Stimulated activated CD4-positive, alpha-beta T cell treated with anti-CD3 and anti-CD28 coated beads, Interleukin-4, amount 100 ng/mL, for 4 hours (primary cell): ENCODE results near the gene HRH3.

Source experiments
- DNase-seq, 2 experiments: peaks; one replicate each; pipeline ENCODE4 v3.0.0-alpha.2; 2020

HRH3 gene

DNA sequence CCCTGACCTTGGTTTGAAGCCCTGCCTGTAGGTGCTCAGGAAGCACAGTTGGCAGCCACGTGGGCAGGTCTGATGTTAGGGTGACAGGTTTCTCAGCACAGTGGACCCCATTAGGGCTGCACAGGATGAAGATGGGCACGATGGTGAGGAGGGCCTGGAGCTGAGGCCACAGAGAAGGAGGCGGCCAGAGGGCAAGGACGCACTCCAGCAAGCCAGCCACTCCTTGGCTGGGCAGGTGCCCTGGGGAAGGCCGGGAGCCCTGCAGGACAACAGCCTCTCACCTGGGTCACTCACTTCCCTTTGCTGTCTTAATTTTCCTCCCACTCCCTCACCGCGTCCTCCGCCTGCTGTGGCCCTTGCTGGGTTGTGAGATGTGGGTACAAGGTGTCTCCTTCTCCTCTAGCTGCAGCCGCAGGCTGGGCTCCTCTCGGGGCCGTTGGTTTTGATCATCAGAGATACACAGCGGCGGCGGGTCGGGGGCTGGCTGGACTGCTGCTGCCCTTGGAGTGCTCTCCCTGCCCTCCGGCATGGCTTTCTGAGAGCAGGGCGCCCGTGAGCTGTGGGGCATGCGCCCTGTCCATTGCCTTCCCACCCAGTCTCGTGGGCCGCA lies 23.9 kb upstream of the HRH3 start:
- no peak for DNase-seq

- DNase-seq = no peak
These were observed 23.0 kb upstream of the HRH3 start for GRCh38 chr20:62243106-62243505.

DNA sequence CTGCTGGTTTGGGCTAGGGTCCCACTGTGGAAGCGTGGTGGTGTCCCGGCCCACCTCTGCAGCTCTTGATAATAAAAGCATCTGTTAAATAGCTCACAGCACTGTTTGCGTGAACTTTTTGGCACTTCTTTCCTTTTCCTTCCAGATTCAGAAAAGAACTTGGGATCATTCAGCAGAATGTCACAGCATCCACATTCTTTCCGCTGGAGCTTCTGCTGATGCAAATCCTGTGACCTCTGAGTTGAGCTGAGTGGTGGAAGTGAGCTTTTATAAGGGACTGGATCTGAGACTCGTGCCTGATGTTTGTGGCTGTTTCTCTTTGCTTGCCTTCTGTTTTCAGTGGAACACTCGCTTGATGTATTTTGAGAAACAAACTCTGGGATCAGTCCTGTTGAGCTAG lies 22.1 kb upstream of the HRH3 start:
- DNase-seq = no peak

- DNase-seq = no peak
These were observed 21.4 kb upstream of the HRH3 start for GRCh38 chr20:62241506-62241905.

DNA sequence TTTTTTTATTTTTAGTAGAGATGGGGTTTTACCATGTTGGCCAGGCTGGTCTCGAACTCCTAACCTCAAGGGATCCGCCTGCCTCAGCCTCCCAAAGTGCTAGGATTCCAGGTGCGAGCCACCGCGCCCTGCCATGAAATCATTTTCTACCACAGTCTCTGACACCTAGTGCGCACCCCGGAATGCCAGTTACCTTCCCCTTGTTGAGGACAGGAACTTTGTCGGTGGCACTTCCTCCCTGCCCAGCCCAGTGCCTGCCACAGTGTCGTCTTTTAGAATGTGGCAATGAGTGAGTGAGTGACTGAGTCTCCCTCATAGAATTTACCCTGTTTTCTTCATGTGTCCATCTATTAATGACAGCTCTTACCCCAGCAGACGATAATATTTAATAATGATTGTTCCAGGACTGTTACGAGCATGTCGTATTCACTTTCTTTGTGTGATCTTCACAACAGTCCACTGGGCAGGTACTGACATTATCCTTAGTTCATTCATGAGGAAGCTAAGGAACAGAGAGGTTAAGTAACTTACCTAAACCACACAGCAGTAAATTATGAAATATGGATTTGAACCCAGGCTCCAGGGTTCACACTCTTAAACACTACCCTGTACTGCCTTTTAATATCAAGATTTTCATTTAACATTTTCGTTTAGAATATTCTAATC lies 20.1 kb upstream of the HRH3 start:
- no peak for DNase-seq

GRCh38 chr20:62239278-62239879 lies 19.3 kb upstream of the HRH3 start:
- DNase-seq = no peak

GRCh38 chr20:62238569-62239277 lies 18.6 kb upstream of the HRH3 start:
- DNase-seq = peak in 1 of 2 experiments; percentile 10

DNA sequence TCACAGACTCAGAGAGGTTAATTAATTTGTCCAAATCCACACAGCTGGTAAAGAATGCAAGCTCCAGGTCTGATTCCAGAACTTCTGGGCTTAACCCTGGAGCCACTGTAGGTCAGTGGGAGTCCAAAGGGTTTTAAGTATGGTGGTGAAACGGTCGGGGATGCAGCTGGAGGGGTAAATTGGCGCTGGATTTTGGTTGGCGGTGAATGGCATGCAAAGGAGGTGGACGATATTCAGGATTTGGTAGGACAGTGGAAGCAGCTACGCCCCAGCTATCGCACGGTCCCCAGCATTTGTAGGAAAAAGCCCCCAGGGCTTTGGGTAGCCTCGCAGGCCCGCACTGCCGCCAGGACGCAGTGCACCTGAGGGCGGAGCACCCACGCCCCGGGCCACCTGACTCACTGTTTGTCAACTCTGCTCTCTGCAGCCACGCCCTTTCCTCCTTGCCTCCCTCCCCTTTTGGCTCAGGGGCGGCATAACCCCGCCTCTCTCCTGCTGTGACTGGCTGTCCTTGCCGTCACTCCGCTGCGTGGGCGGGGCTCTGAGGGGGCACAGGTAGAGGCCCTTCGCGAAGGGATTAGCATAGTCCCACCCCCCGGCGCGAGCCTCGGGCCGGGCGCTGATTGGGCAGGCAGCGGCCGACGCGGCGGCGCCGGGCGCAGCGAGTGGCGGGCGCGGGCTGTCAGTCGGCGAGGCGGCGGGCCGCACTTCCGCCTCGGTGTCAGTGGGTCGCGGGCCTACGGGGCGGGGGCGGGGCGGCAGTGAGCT lies 17.9 kb upstream of the HRH3 start, which contains the start of gene OSBPL2:
TSS of gene OSBPL2 (plus strand) at position 721 of the 768 bp plus-strand sequence. CDS start 17,664 bp downstream, outside the sequence.
- DNase-seq = peak; percentile 100

- DNase-seq = no peak
These were observed 17.4 kb upstream of the HRH3 start for GRCh38 chr20:62237514-62237800.

DNA sequence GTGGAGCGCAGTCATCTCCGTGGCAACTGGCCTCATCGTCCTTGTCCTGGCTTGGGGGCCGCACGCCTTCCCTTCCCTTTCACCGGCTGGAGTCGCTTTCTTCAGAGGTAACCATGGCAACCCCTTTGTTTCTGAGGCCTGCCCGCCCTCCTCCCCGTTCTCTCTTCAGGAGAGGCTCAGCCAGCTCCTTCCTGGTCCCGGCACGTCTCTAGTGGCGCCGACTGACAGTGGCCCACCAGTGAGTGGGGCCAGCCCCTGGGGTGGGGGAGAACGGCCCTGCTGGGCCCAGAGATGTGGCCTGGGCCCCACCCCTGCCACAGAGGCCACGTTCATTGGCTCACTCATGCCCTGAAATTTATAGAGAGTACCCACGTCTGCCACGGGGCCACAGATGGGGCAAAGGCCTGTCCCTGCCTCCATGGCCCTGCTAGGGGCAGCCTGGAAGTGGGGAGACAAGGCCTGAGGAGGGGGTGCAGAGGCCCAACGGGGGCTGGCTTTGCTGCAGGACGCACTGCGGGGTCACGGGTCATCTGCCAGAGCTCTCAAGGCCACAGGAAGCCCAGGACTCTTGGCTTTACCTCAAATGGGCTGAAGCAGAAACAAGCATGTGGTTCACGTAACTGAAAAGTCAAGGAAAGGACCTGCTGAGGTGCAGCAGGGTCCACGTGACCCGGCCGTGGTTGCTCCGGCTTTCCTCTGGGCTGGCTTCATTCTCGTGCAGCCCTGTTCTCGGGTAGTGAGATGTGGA lies 16.9 kb upstream of the HRH3 start:
- no peak for DNase-seq

DNA sequence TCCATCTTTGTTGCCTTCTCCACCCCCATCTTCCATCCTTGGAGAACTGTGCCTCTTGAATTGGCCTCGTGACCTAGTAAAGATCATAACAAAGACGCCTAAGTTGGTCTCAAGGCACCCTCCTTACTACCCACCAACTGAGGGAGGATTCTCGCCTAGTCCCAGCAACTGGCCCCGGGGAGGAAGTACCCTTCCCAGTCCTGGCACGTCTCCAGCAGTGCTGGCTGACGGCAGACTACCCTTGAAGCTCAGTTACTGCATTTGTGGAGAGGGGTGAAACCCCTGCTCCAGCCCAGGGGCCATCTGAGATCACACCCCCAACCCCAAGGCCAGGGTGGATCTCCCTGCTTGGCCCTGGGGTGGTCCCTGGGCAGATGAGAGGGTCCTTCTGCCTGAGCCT lies 16.1 kb upstream of the HRH3 start:
- DNase-seq = no peak

- no peak for DNase-seq
These were observed 15.7 kb upstream of the HRH3 start for GRCh38 chr20:62235777-62236157.

GRCh38 chr20:62235001-62235776 lies 15.1 kb upstream of the HRH3 start:
- DNase-seq = no peak

- DNase-seq = no peak
These were observed 14.3 kb upstream of the HRH3 start for GRCh38 chr20:62234339-62234738.

- DNase-seq = no peak
These were observed 13.6 kb upstream of the HRH3 start for GRCh38 chr20:62233684-62234083.

- no peak for DNase-seq
These were observed 12.9 kb upstream of the HRH3 start for GRCh38 chr20:62232770-62233645.

- DNase-seq = no peak
These were observed 12.1 kb upstream of the HRH3 start for GRCh38 chr20:62232194-62232593.

- DNase-seq = no peak
These were observed 11.2 kb upstream of the HRH3 start for GRCh38 chr20:62231292-62231691.

GRCh38 chr20:62230696-62231095 lies 10.6 kb upstream of the HRH3 start:
- DNase-seq = no peak

- DNase-seq = no peak
These were observed 10.2 kb upstream of the HRH3 start for GRCh38 chr20:62230276-62230675.

GRCh38 chr20:62229667-62230066 lies 9.6 kb upstream of the HRH3 start:
- DNase-seq = no peak
